AG20443 (cell line): ENCODE measurements around the gene MORC1.
A peak's percentile ranks its signal among the peaks of the same experiment; 100 is the strongest.
"Not testable (repeated sequence)": the region's sequence is repeated elsewhere in the genome, so short reads cannot be mapped to it uniquely, and the experiment has no call there.

Experiments used
- DNase-seq: peaks from one replicate; pipeline ENCODE4 v3.0.0; 2012; ENCODE audit warnings: low spot score, mixed read lengths

The MORC1 gene

GRCh38 chr3:109112946-109113760 lies 4.8 kb downstream of the MORC1 start:
- no peak for DNase-seq

GRCh38 chr3:109109574-109109973 lies 8.4 kb downstream of the MORC1 start:
- no peak for DNase-seq

- DNase-seq, result no peak
These were observed 19.8 kb downstream of the MORC1 start for GRCh38 chr3:109098079-109098644.

GRCh38 chr3:109095166-109095565 lies 22.8 kb downstream of the MORC1 start:
- no peak for DNase-seq

GRCh38 chr3:109093561-109093960 lies 24.4 kb downstream of the MORC1 start:
- no peak for DNase-seq

- no peak for DNase-seq
These were observed 26.1 kb downstream of the MORC1 start for GRCh38 chr3:109091846-109092245.

- no peak for DNase-seq
These were observed 28.7 kb downstream of the MORC1 start for GRCh38 chr3:109089265-109089664.

- peak; percentile 50 for DNase-seq
These were observed 36.0 kb downstream of the MORC1 start for GRCh38 chr3:109081746-109082510.

GRCh38 chr3:109080090-109080489 lies 37.8 kb downstream of the MORC1 start:
- not testable (repeated sequence) for DNase-seq

GRCh38 chr3:109073116-109073515 lies 44.8 kb downstream of the MORC1 start:
- no peak for DNase-seq

- no peak for DNase-seq
These were observed 45.7 kb downstream of the MORC1 start for GRCh38 chr3:109072194-109072593.

GRCh38 chr3:109071350-109072142 lies 46.4 kb downstream of the MORC1 start:
- DNase-seq, result no peak

GRCh38 chr3:109070211-109070610 lies 47.7 kb downstream of the MORC1 start:
- no peak for DNase-seq

- DNase-seq, result no peak
These were observed 51.1 kb downstream of the MORC1 start for GRCh38 chr3:109066864-109067263.

- no peak for DNase-seq
These were observed 58.7 kb downstream of the MORC1 start for GRCh38 chr3:109059264-109059663.

- DNase-seq, result no peak
These were observed 60.3 kb downstream of the MORC1 start for GRCh38 chr3:109057616-109058015.

GRCh38 chr3:109057056-109057455 lies 60.9 kb downstream of the MORC1 start:
- DNase-seq, result no peak

- peak; percentile 20 for DNase-seq
These were observed 67.3 kb downstream of the MORC1 start for GRCh38 chr3:109050591-109051167.

- DNase-seq, result no peak
These were observed 70.6 kb downstream of the MORC1 start for GRCh38 chr3:109047366-109047765.

GRCh38 chr3:109045271-109046040 lies 72.5 kb downstream of the MORC1 start:
- no peak for DNase-seq

GRCh38 chr3:109035082-109035481 lies 82.9 kb downstream of the MORC1 start:
- DNase-seq, result no peak
